H1 (cell line): ENCODE measurements around the gene FRMD4A. TPM values are rescaled to one million over a fixed set of nuclear protein-coding genes. Genes with fewer than 3 reads are reported as not detected.

Experiments
- BACH1 ChIP-seq: IDR thresholded peaks from 2 replicates; pipeline ENCODE4 v1.6.1; 2012; ENCODE audit warnings: low read length, improper control_type of control experiment
- HDAC2 ChIP-seq, 2 experiments: fragments of 300-600 bp in 1 of 2; sonication (generic) in 1 of 2; IDR thresholded peaks; 2 replicates each; pipeline ENCODE4 v1.6.1; 2011 to 2012; ENCODE audit warnings: low read depth in 2 of 2, low read length in 2 of 2, mild to moderate bottlenecking in 2 of 2, moderate library complexity in 2 of 2, borderline replicate concordance in 1 of 2, inconsistent platforms in 1 of 2
- NANOG ChIP-seq: IDR thresholded peaks from 2 replicates; pipeline ENCODE4 v1.6.1; 2011; ENCODE audit warnings: low read length, low read depth, mild to moderate bottlenecking, inconsistent platforms; ENCODE audit not compliant: insufficient read depth, poor library complexity, severe bottlenecking
- PHF8 ChIP-seq: fragments of 200-600 bp; sonication (generic); conservative IDR thresholded peaks from 2 replicates; pipeline ENCODE4 v1.7.1; 2012; ENCODE audit warnings: low read depth, mild to moderate bottlenecking, inconsistent platforms, low read length, moderate library complexity
- RXRA ChIP-seq: IDR thresholded peaks from 2 replicates; pipeline ENCODE4 v1.6.1; 2011; ENCODE audit warnings: low read depth, mild to moderate bottlenecking, low read length, moderate library complexity; ENCODE audit not compliant: insufficient read depth
- TAF7 ChIP-seq: optimal IDR thresholded peaks from 2 replicates; pipeline ENCODE3; 2011; ENCODE audit warnings: low read depth, mild to moderate bottlenecking, inconsistent platforms, low read length, moderate library complexity, borderline replicate concordance
- TBP ChIP-seq: IDR thresholded peaks from 2 replicates; pipeline ENCODE4 v1.6.1; 2011; ENCODE audit warnings: low read depth, low read length, improper control_type of control experiment
- TEAD4 ChIP-seq: IDR thresholded peaks from 2 replicates; pipeline ENCODE4 v1.6.1; 2012; ENCODE audit warnings: low read depth, low read length, inconsistent platforms, mixed read lengths
- polyA plus RNA-seq, 7 experiments: library from polyadenylated mRNA; depleted of rRNA in 3 of 7; stranded (reverse) in 5 of 7; unstranded in 2 of 7; fragments of >200 nt in 5 of 7; fragments of 200-250 nt in 2 of 7; gene quantifications; 1 replicate in 5 of 7; 2 replicates in 1 of 7; 4 replicates in 1 of 7; pipeline versions ENCODE4 v1.2.1 to v1.2.3, GENCODE V29; 2011 to 2013; ENCODE audit warnings: missing spikeins in 2 of 7, mixed read lengths in 2 of 7
- total RNA-seq: library from RNA; stranded (reverse); fragmentation: NEBNext Ultra II Directional; extraction: Animal tissue kit (Norgen Biotek cat#: 25700); gene quantifications from 2 replicates; pipeline ENCODE4 v1.2.1, GENCODE V29; 2021
- TF ChIP-seq, protein P1 (sequence below): fragments of 300-600 bp; sonication (generic); IDR thresholded peaks from 2 replicates; pipeline ENCODE4 v1.7.1; 2012; ENCODE audit warnings: low read length, moderate library complexity, mild to moderate bottlenecking, inconsistent platforms; ENCODE audit not compliant: insufficient replicate concordance
- TF ChIP-seq, protein P2 (sequence below): IDR thresholded peaks from 2 replicates; pipeline ENCODE4 v1.6.1; 2011; ENCODE audit warnings: low read depth, mild to moderate bottlenecking, low read length; ENCODE audit not compliant: insufficient read depth
- TF ChIP-seq, protein P3 (sequence below): IDR thresholded peaks from 2 replicates; pipeline ENCODE4 v1.6.1; 2012; ENCODE audit warnings: inconsistent platforms

Gene FRMD4A
- total and polyA plus RNA-seq, 2 of the 8 experiments (the other 6 are each of a cell fraction or from before 2014, with no cell fraction given), result 38.6 to 39.6 TPM

- TF ChIP-seq, protein P1, sequence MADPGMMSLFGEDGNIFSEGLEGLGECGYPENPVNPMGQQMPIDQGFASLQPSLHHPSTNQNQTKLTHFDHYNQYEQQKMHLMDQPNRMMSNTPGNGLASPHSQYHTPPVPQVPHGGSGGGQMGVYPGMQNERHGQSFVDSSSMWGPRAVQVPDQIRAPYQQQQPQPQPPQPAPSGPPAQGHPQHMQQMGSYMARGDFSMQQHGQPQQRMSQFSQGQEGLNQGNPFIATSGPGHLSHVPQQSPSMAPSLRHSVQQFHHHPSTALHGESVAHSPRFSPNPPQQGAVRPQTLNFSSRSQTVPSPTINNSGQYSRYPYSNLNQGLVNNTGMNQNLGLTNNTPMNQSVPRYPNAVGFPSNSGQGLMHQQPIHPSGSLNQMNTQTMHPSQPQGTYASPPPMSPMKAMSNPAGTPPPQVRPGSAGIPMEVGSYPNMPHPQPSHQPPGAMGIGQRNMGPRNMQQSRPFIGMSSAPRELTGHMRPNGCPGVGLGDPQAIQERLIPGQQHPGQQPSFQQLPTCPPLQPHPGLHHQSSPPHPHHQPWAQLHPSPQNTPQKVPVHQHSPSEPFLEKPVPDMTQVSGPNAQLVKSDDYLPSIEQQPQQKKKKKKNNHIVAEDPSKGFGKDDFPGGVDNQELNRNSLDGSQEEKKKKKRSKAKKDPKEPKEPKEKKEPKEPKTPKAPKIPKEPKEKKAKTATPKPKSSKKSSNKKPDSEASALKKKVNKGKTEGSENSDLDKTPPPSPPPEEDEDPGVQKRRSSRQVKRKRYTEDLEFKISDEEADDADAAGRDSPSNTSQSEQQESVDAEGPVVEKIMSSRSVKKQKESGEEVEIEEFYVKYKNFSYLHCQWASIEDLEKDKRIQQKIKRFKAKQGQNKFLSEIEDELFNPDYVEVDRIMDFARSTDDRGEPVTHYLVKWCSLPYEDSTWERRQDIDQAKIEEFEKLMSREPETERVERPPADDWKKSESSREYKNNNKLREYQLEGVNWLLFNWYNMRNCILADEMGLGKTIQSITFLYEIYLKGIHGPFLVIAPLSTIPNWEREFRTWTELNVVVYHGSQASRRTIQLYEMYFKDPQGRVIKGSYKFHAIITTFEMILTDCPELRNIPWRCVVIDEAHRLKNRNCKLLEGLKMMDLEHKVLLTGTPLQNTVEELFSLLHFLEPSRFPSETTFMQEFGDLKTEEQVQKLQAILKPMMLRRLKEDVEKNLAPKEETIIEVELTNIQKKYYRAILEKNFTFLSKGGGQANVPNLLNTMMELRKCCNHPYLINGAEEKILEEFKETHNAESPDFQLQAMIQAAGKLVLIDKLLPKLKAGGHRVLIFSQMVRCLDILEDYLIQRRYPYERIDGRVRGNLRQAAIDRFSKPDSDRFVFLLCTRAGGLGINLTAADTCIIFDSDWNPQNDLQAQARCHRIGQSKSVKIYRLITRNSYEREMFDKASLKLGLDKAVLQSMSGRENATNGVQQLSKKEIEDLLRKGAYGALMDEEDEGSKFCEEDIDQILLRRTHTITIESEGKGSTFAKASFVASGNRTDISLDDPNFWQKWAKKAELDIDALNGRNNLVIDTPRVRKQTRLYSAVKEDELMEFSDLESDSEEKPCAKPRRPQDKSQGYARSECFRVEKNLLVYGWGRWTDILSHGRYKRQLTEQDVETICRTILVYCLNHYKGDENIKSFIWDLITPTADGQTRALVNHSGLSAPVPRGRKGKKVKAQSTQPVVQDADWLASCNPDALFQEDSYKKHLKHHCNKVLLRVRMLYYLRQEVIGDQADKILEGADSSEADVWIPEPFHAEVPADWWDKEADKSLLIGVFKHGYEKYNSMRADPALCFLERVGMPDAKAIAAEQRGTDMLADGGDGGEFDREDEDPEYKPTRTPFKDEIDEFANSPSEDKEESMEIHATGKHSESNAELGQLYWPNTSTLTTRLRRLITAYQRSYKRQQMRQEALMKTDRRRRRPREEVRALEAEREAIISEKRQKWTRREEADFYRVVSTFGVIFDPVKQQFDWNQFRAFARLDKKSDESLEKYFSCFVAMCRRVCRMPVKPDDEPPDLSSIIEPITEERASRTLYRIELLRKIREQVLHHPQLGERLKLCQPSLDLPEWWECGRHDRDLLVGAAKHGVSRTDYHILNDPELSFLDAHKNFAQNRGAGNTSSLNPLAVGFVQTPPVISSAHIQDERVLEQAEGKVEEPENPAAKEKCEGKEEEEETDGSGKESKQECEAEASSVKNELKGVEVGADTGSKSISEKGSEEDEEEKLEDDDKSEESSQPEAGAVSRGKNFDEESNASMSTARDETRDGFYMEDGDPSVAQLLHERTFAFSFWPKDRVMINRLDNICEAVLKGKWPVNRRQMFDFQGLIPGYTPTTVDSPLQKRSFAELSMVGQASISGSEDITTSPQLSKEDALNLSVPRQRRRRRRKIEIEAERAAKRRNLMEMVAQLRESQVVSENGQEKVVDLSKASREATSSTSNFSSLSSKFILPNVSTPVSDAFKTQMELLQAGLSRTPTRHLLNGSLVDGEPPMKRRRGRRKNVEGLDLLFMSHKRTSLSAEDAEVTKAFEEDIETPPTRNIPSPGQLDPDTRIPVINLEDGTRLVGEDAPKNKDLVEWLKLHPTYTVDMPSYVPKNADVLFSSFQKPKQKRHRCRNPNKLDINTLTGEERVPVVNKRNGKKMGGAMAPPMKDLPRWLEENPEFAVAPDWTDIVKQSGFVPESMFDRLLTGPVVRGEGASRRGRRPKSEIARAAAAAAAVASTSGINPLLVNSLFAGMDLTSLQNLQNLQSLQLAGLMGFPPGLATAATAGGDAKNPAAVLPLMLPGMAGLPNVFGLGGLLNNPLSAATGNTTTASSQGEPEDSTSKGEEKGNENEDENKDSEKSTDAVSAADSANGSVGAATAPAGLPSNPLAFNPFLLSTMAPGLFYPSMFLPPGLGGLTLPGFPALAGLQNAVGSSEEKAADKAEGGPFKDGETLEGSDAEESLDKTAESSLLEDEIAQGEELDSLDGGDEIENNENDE, result no peak
- TF ChIP-seq TBP (no peak), BACH1 (no peak), RXRA (no peak), NANOG (no peak), TEAD4 (no peak), TAF7 (no peak), HDAC2 (IDR thresholded peaks at IDR 0.05; ENCODE audit: borderline replicate concordance in 1 of 2, low read depth in 2 of 2, low read length in 2 of 2) (no peak), PHF8 (no peak)
- TF ChIP-seq, protein P2, sequence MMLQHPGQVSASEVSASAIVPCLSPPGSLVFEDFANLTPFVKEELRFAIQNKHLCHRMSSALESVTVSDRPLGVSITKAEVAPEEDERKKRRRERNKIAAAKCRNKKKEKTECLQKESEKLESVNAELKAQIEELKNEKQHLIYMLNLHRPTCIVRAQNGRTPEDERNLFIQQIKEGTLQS, result no peak
- TF ChIP-seq, protein P3, sequence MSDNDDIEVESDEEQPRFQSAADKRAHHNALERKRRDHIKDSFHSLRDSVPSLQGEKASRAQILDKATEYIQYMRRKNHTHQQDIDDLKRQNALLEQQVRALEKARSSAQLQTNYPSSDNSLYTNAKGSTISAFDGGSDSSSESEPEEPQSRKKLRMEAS, result no peak
Measured at GRCh38 chr10:14160299-14160698, 170.4 kb downstream of the FRMD4A start (continued).
